Gastroesophageal sphincter (tissue), 4 donors: ENCODE measurements around the gene ITGA2. TPM values are rescaled to one million over a fixed set of nuclear protein-coding genes. Genes with fewer than 3 reads are reported as not detected.
A peak's percentile ranks its signal among the peaks of the same experiment; 100 is the strongest.

ENCODE experiments used
- ATAC-seq: fragments of 150-250 bp; one replicate; pipeline ENCODE4 v1.9.1; 2016; ENCODE audit warnings: mild to moderate bottlenecking, moderate library complexity
- H3K27ac ChIP-seq, 4 donors: fragments of 200-600 bp; sonication (generic) in 3 of 4; 1 replicate in 3 of 4; 2 replicates in 1 of 4; pipeline ENCODE4 v1.5.1; 2016 to 2019
- H3K27me3 ChIP-seq: fragments of 200-600 bp; sonication (generic); one replicate; pipeline ENCODE4 v1.5.1; 2019
- H3K36me3 ChIP-seq, 2 donors: fragments of 200-600 bp; sonication (generic); one replicate each; pipeline ENCODE4 v1.5.1; 2019; ENCODE audit warnings: control low read depth in 1 of 2
- H3K4me1 ChIP-seq, 3 donors: fragments of 200-600 bp; sonication (generic); 1 replicate in 2 of 3; 2 replicates in 1 of 3; pipeline ENCODE4 v1.5.1; 2016 to 2019; ENCODE audit warnings: control low read depth in 2 of 3
- H3K4me3 ChIP-seq, 2 donors: fragments of 200-600 bp; sonication (generic); one replicate each; pipeline ENCODE4 v1.5.1; 2019; ENCODE audit warnings: mild to moderate bottlenecking in 1 of 2, moderate library complexity in 1 of 2
- H3K9me3 ChIP-seq, 3 donors: fragments of 200-600 bp; sonication (generic); one replicate each; pipeline ENCODE4 v1.5.1; 2017 to 2019; ENCODE audit warnings: control low read depth in 2 of 3
- EP300 ChIP-seq: sonication (generic); formaldehyde crosslinking; IDR thresholded peaks from one replicate; pipeline ENCODE4 v1.6.1; 2017; ENCODE audit warnings: antibody characterized with exemption, mild to moderate bottlenecking
- POLR2A ChIP-seq, 2 donors: fragments of 450-650 bp; IDR thresholded peaks; one replicate each; pipeline ENCODE4 v1.6.1; 2017; ENCODE audit warnings: antibody characterized with exemption in 2 of 2, mild to moderate bottlenecking in 2 of 2, moderate library complexity in 1 of 2
- POLR2AphosphoS5 ChIP-seq: sonication (generic); formaldehyde crosslinking; IDR thresholded peaks from one replicate; pipeline ENCODE4 v1.6.1; 2017; ENCODE audit warnings: antibody characterized with exemption
- WGBS, 2 donors: methylation state at CpG; one replicate each; pipeline ENCODE4 v1.1.5; 2018; ENCODE audit warnings: low coverage in 1 of 2; 5-methylcytosine and 5-hydroxymethylcytosine counted together
- total RNA-seq, 4 donors: library from RNA; depleted of rRNA; stranded (reverse); fragments of >200 nt; gene quantifications; one replicate each; pipeline ENCODE4 v1.1.0, GENCODE V29; 2016
- TF ChIP-seq, protein P1 (sequence below), 4 experiments: fragments of 200-600 bp in 2 of 4; fragments of 450-650 bp in 2 of 4; sonication (generic) in 1 of 4; IDR thresholded peaks; one replicate each; pipeline ENCODE4 v1.5.1; 2017 to 2019; ENCODE audit warnings: antibody characterized with exemption in 4 of 4, mild to moderate bottlenecking in 2 of 4, moderate library complexity in 2 of 4

Gene ITGA2
- total RNA-seq, 4 donors from 2014 or later, result 1.5 to 14.6 (median 10.0) TPM

DNA sequence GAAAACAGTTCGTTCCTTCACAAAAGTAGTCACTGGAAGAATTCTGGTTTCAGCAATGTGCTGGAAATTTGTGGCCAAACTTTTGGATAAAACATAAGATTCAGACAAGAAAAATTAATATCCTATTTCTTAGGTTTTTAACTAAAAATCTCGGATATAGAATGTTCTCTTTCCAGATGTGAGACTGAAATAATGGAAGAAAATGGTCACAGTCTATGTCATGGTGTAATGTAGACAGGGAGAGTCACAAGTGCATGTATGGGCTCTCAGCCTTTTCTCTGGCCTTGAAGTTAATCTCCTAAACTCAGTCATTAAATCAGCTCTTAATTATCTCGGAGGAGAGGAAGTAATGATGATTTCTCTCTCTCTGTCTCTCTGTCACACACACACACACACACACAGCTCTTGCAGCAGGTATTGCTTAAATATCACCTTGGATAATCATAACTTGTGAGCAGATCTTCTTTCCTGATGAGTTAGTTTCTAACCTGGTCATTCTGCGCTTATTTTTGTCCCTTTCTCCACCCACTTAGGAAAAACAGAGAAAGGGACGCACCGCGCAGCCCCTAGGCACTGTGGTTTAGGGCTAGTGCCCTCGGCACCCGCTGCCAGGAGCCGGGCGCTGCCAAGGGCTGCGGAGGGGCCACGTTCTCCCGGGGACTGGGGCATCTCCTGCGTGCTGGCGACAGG, 672 bp upstream of the ITGA2 start:
- Histone ChIP-seq H3K36me3 (no peaks in the 10 kb centered on the region), H3K27ac (peak overlapping the region in 3 of 4 donors; percentile 75 to 82 (median 81))
- ATAC-seq, result peak; percentile 39

DNA sequence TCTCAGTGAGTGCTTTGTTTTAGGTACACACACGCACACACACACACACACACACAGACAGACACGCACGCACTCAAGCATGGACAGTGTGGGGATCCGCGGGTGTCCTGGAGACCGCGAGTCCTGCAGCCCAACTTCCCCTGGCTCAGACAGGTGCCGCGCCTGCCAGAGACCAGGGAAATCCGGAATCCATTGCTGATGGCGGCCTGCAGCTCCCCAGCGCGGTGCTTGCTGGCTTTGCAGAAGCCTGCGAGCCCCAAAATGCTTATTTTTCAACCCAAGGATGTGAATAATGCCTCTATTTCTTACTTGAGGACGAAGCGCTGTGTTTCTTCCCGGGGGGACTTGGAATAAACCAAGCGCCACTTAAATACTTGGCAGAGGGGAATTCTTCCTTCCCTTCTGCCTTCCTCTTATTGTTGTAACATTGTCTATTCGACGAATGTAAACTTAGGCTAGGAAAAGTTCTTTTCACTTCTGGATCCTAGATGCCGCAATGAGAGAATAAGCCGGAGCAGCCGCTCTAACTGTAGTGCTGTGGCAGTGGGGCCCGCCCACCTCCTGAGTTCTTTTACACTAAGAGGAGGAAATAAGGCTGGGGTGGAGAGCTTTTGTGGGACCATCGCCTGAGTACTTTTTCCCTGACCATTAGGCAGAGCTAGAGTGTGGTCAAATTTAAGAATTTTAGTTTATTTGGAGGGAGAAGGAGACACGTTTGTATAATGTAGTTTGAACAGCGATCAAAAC, 802 bp downstream of the ITGA2 start:
- Histone ChIP-seq H3K36me3 (no peaks in the 10 kb centered on the region), H3K4me3 (peak overlapping the region; percentile 40 to 75), H3K27me3 (no peaks in the 10 kb centered on the region), H3K9me3 (no peaks in the 10 kb centered on the region), H3K4me1 (peaks cover 0 to 26% (median 4%) of the 10 kb centered on the region in 3 donors), H3K27ac (peak overlapping the region in 3 of 4 donors; percentile 75 to 82 (median 81))
- TF ChIP-seq POLR2AphosphoS5, result no peak
- no peak for TF ChIP-seq EP300
- TF ChIP-seq, protein P1, sequence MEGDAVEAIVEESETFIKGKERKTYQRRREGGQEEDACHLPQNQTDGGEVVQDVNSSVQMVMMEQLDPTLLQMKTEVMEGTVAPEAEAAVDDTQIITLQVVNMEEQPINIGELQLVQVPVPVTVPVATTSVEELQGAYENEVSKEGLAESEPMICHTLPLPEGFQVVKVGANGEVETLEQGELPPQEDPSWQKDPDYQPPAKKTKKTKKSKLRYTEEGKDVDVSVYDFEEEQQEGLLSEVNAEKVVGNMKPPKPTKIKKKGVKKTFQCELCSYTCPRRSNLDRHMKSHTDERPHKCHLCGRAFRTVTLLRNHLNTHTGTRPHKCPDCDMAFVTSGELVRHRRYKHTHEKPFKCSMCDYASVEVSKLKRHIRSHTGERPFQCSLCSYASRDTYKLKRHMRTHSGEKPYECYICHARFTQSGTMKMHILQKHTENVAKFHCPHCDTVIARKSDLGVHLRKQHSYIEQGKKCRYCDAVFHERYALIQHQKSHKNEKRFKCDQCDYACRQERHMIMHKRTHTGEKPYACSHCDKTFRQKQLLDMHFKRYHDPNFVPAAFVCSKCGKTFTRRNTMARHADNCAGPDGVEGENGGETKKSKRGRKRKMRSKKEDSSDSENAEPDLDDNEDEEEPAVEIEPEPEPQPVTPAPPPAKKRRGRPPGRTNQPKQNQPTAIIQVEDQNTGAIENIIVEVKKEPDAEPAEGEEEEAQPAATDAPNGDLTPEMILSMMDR (IDR thresholded peaks at IDR 0.05), result peak in 3 of 4 experiments; percentile 19 to 61 (median 37)
- ATAC-seq, result peak; percentile 46
- WGBS, 2 donors, result 7 to 11% methylated on average over 11 to 24 of the region's 27 CpGs

More for the DNA sequence above, 672 bp upstream of the ITGA2 start:
- Histone ChIP-seq H3K4me1 (peaks cover 0 to 38% (median 4%) of the 10 kb centered on the region in 3 donors), H3K9me3 (no peaks in the 10 kb centered on the region), H3K27me3 (no peaks in the 10 kb centered on the region), H3K4me3 (peak overlapping the region; percentile 40 to 75)
- 20 to 23% methylated on average over 4 to 6 of the region's 16 CpGs for WGBS, 2 donors
- TF ChIP-seq, protein P1 (IDR thresholded peaks at IDR 0.05), result no peak
- no peak for TF ChIP-seq EP300
- TF ChIP-seq POLR2A (IDR thresholded peaks at IDR 0.05), result no peak
- no peak for TF ChIP-seq POLR2AphosphoS5

DNA sequence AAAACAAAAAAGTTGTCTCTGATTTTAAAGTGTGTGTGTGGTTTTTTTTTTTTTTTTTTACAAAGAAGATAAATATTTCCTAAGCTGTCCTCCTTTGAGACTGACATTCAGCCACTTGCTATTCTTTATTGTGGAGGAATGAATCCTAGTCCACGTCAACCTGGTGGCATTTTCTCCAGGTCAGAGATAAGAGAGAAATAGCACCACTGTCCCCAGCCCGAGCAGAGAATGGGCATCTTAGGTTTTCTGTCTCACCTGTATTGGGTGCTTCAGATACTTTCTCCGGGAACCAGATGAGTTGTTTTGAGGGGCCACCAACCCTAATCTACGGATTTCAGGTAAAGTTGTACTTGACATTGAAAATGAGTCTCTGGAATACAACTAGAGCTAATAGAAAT, 1.4 kb downstream of the ITGA2 start:
- H3K27ac ChIP-seq, result no peak overlapping the region
- peak overlapping the region in 1 of 2 donors; percentile 75 for H3K4me3 ChIP-seq
- H3K27me3 ChIP-seq, result no peaks in the 10 kb centered on the region
- ATAC-seq, result no peak
- H3K36me3 ChIP-seq, result no peaks in the 10 kb centered on the region
- H3K4me1 ChIP-seq, result peaks cover 0 to 26% (median 4%) of the 10 kb centered on the region in 3 donors
- WGBS, 2 donors, result 68 to 71% methylated on average over 3 to 4 of the region's 4 CpGs
- no peak for TF ChIP-seq POLR2AphosphoS5
- TF ChIP-seq, protein P1 (IDR thresholded peaks at IDR 0.05), result no peak
- no peak for TF ChIP-seq EP300
- no peak for TF ChIP-seq POLR2A (IDR thresholded peaks at IDR 0.05)
- no peaks in the 10 kb centered on the region for H3K9me3 ChIP-seq

DNA sequence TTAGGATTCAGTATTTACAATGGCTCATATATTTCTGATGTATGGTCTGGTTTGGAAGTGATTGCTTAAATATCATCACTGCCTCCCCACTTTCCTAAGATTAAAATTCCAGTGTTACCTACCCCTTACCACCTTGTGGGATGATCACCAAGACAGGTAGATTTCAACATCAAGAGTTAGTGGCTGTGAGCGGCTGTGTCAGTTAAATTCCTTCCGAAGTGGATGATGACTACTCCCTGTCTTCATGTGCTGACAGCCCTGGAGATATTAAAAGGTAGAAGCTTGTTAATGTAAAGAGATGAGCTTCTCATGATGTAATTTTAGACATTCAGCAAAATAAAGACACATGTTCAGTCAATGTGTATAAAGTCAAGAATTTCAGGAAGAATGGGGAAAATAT, 4.2 kb downstream of the ITGA2 start:
- no peak overlapping the region for H3K27ac ChIP-seq
- H3K27me3 ChIP-seq, result no peaks in the 10 kb centered on the region
- no peak for ATAC-seq
- no peaks in the 10 kb centered on the region for H3K36me3 ChIP-seq
- 100% methylated on average over 1 to 2 of the region's 2 CpGs for WGBS, 2 donors
- no peaks in the 10 kb centered on the region for H3K9me3 ChIP-seq
- peaks cover 0 to 44% (median 4%) of the 10 kb centered on the region in 3 donors for H3K4me1 ChIP-seq
- H3K4me3 ChIP-seq, result no peak overlapping the region
- TF ChIP-seq POLR2A (IDR thresholded peaks at IDR 0.05), result no peak
- TF ChIP-seq EP300, result no peak
- no peak for TF ChIP-seq POLR2AphosphoS5
- TF ChIP-seq, protein P1 (IDR thresholded peaks at IDR 0.05), result no peak
